Tongue (tissue), 2 donors: ENCODE results near the gene CCDC122. TPM values are rescaled to one million over a fixed set of nuclear protein-coding genes. Genes with fewer than 3 reads are reported as not detected.

Source experiments
- DNase-seq: peaks from one replicate; pipeline ENCODE4 v3.0.0-alpha.2; 2015
- total RNA-seq: library from RNA; depleted of rRNA; stranded (reverse); fragments of >200 nt; gene quantifications from one replicate; pipeline ENCODE4 v1.2.3, GENCODE V29; 2014

CCDC122 gene
- total RNA-seq = 1.0 TPM

- DNase-seq = peak; percentile 81
Observed at GRCh38 chr13:43878892-43879754, at the start of gene CCDC122. TSS of gene CCDC122 (minus strand) at chr13:43879740. CDS start at chr13:43869376, 10,364 bp downstream.

DNA sequence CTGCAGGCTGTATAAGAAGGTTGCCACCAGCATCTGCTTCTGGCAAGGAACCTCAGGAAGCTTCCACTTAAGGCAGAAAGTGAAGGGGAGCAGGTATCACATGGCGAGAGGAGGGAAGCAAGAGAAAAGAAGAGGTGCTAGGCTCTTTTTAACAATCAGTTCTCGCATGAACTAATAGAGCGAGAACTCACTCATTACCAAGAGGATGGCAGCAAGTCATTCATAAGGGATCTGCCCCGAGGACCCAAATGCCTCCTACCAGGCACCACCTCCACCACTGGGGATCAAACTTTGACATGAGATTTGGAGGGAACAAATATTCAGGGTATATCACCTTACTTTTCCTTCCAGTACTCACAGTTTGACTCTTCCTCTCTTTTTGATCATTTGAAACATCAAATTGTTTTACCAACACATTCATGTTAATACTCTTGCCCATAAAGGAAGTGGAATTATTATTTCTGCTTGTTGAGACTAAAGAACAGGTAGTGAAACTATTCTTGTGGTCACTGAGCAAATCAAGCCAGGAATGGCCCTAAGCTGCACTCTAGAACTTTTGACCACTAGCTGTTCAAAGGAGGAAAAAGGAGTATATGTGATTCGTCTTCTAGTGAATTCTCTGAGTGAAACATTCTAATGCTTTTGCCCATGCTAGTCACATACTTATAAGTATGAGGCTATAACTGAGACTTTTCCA, 45.2 kb upstream of the CCDC122 start:
- no peak for DNase-seq

- no peak for DNase-seq
Observed at GRCh38 chr13:43920965-43921674, 41.6 kb upstream of the CCDC122 start.

- DNase-seq = no peak
Observed at GRCh38 chr13:43918636-43919035, 39.1 kb upstream of the CCDC122 start.

DNA sequence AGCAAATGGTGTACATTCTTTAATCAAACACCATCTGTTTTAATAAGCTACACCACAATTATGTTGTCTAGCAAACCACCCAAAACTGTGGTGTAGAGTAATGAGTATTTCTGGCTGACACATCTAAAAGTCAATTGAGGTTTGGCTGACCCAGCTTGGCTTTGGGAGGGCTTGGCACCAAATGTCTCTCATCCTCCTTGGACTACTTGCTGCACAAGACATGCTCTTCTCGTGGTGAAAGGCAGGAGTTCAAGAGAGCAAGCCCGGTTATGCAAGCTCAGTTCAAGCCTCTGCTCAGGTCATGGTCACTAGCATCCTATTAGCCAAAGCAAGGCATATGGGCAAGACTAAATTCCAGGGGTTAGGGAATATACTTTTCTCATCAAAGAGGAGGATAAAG, 37.3 kb upstream of the CCDC122 start:
- no peak for DNase-seq

DNA sequence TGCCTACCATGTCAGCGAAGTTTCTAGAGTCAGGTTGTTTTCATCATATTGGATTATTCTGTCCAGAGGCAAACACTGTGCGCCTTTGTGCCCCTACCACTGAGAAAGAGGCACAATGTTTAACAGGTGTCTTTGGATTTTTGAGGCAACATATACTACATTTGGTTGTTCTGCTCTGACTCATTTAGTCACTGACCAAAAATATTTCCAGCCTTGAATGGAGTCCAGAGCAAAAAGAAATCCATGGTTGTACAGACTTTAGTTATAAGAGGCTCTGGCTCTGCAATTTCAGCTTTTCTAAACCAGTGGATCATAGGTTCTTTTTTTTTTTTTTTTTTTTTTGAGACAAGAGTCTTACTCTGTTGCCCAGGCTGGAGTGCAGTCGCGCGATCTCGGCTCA, 35.9 kb upstream of the CCDC122 start:
- no peak for DNase-seq

DNA sequence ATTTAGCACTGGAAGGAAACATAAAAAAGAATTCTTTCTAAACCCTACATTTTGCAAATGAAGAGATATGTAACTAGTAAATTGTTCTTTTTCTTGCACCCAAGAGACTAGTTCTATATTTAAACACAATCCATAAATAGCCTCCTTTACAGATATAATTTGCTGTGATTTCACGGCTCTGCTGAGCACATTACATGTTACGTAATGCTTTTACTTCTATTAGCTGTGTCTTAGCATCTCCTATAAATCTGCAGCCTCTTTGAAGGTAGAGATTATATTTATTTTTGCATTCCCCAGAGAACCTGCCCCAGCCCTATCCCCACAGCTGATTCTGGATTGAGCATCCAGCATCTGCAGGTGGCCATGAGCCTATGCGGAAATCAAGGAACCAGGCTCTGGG, 32.3 kb upstream of the CCDC122 start:
- DNase-seq = no peak

GRCh38 chr13:43911278-43911677, 31.7 kb upstream of the CCDC122 start:
- no peak for DNase-seq

DNA sequence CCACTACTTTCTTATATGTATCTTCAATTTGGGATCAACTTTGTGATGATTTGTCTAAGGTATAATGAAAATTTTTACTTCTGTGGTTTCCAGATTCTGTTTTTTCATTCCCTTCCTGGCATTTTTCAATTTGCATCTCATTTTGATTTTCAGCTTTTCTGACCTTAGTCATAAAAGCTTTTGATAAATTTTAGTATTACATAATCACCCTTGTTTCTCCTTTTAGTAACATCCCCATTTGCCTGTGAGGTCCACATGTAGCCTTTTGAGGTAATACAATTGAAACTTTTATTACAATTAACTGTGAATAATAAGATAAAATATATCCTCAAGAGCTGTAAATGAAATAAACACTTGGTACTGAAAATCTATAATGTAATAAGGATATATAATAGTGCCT, 31.3 kb upstream of the CCDC122 start:
- DNase-seq = no peak

- DNase-seq = peak; percentile 83
Observed at GRCh38 chr13:43908156-43909126, 28.9 kb upstream of the CCDC122 start.

- DNase-seq = peak; percentile 87
Observed at GRCh38 chr13:43905435-43906031, 26.0 kb upstream of the CCDC122 start.

- DNase-seq = peak; percentile 58
Observed at GRCh38 chr13:43895940-43896339, 16.4 kb upstream of the CCDC122 start.

- no peak for DNase-seq
Observed at GRCh38 chr13:43894438-43894837, 14.9 kb upstream of the CCDC122 start.

- no peak for DNase-seq
Observed at GRCh38 chr13:43884222-43884621, 4.7 kb upstream of the CCDC122 start.

GRCh38 chr13:43883631-43884030, 4.1 kb upstream of the CCDC122 start:
- DNase-seq = no peak

DNA sequence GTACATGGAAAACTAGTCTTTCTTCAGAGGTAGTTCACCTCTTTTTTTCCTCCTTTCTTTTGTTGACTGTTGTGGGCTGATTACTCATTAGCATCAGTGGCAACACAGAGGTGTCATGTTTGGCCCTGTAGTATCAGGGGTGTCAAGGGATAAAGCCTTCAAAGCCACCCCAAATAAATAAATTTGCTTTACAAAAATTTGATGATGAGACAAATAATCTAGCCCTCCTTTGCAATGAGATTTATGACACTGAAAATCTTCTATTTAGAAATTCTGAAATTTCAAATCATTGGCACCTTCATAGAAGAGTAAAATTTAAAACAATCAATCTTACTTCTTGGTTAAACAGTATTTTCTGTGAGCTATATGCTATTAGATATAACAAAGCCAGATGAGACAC, 2.0 kb upstream of the CCDC122 start:
- DNase-seq = no peak

DNA sequence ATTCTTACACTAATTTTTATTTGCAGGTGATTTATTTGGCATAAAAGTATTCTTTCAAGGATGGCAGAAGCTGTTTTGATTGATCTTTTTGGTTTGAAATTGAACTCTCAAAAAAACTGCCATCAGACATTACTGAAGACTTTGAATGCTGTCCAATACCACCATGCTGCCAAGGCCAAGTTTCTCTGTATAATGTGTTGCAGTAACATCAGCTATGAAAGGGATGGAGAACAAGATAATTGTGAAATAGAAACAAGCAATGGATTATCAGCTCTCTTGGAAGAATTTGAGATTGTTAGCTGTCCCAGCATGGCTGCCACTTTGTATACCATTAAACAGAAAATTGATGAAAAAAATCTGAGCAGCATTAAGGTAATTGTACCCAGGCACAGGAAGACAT, 1.4 kb upstream of the CCDC122 start:
- DNase-seq = peak; percentile 14

GRCh38 chr13:43880214-43880855, 795 bp upstream of the CCDC122 start:
- DNase-seq = peak; percentile 20

DNA sequence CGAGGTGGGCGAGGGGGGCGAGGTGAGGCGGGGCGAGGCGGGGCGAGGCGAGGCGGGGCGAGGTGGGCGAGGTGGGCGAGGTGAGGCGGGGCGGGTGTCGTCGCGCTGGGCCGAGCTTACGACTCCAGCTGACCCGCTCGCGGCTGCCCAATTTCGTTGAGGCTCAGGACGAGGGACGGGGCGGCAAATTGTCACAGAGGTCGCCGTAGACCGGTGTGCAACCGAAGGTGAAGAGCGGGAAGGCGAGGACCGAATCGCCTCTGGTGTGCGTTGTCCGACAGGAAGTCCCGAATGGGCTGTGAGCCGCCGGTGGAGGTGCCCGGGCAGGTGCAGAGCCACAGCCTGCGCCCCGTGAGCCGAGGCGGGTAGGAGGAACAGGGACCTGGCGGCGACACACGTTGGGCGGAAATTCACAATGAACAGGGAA, 228 bp upstream of the CCDC122 start, which contains the start of gene LACC1:
Gene LACC1, plus strand, starts transcription at position 150 of the 427 bp plus-strand sequence. CDS start 1,082 bp downstream, outside the sequence.
- peak; percentile 13 for DNase-seq

DNA sequence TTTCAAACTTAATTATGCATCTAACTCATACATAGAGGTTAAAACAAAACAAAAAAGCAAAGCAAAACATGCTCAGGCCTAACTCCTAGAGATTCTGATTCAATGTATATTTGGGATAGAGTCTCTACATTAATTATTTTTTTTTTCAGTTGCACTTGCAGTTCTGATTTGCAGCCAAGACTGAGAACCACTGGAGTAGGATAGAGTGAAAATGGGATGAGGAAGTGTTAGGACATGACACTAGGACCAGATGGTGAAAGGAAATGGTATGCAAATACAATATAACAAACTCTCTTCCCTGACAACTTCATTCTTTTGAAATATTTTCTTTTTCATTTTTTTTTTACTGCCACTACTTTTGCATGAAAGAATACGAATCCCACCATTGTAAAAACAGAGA, 1.8 kb downstream of the CCDC122 start:
- peak; percentile 7 for DNase-seq

DNA sequence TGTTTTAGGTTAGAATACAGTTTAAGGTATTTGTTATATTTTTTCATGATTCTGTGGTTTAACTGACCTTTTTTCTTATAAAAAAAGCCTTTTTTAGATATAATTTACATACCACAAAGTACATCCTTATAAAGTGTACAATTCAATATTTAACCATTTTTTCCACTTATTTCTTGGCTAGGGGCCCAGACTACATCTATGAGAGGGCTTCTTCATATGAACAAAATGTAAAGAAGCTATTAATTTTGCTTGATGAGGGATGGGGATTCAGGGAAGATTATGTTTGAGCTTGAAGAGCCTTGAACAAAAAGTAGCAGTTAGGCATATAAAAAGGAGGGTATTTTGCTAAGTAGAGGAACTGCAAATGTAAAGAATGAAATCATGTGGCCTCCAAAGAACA, 2.2 kb downstream of the CCDC122 start:
- peak; percentile 51 for DNase-seq
